Activated CD8-positive, alpha-beta memory T cell treated with anti-CD3 and anti-CD28 coated beads, Interleukin-2, amount 50 U/mL, for 48 hours (primary cell): ENCODE data around the gene IQSEC3.
"Not testable (repeated sequence)": the region's sequence is repeated elsewhere in the genome, so short reads cannot be mapped to it uniquely, and the experiment has no call there.

Experiments
- DNase-seq: peaks from one replicate; pipeline ENCODE4 v3.0.0-alpha.2; 2020

IQSEC3 gene

GRCh38 chr12:52902-53734 is 13.4 kb upstream of the IQSEC3 start:
- DNase-seq, result not testable (repeated sequence)

GRCh38 chr12:53735-54730 is 12.5 kb upstream of the IQSEC3 start:
- DNase-seq, result no peak

DNA sequence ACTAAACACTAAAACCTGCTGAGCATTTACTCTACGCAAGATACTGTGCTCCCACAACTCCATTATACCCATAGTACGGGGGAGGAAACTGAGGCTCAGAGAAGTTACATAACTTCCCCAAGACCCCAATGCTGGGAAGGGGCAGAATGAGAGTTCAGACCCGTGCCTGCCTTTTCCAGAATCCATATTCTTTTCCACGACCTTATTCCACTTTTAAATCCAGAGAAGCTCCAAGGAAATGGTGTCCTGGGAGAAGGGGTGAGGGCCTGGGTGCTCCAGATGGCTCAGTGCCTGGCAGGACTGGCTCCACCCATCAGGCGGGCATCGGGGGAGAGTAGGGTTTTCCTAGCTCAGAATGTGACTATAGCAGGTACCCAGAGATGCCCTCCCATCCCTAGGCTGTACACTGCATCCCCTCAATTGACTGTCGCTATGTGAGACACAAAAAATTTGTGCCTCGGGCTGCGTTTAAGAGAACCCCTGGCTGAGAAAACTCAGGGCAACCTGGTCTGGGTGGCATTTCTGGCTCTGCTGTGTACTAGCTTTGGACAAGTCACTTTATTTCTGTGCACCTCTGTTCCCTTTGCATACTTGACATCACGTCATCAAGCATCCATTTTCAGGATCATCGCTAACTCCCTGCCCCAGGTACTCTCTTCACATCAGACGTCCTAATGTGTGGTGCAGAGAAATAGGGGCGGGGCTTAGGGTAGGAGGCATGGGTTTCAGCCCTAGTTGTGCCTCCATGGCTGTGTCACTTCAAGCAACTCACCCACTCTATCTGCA is 11.6 kb upstream of the IQSEC3 start:
- DNase-seq, result no peak

- no peak for DNase-seq
These were observed 9.8 kb upstream of the IQSEC3 start for GRCh38 chr12:56683-57346.

DNA sequence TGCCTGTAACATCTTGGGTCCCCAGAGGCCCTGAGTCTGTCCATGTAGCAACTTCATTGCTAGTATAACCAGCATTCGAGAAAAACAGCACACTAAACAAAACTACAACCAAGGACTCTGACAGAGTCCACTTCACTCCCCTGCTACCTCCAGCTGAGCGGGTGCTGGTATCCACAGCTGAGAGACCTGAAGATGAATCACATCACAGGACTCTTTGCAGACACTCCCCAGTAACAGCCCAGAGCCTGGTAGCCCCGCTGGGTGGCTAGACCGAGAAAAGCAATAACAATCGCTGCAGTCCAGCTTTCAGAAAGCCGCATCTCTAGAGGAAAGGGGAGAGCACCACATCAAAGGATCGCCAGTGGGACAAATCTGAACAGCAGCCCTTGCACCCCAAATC is 9.0 kb upstream of the IQSEC3 start:
- DNase-seq, result no peak

GRCh38 chr12:58832-59231 is 7.7 kb upstream of the IQSEC3 start:
- DNase-seq, result no peak

DNA sequence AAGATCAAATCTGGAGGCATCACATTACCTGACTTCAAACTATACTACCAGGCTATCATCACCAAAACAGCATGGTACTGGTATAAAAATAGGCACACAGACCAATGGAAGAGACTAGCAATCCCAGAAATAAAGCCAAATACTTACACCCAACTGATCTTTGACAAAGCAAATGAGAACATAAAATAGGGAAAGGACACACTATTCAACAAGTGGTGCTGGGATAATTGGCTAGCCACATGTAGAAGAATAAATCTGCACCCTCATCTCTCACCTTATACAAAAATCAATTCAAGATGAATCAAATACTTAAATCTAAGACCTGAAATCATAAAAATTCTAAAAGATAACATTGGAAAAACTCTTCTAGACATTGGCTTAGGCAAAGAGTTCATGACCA is 4.7 kb upstream of the IQSEC3 start:
- DNase-seq, result not testable (repeated sequence)

- DNase-seq, result not testable (repeated sequence)
These were observed 990 bp upstream of the IQSEC3 start for GRCh38 chr12:65491-66063.

DNA sequence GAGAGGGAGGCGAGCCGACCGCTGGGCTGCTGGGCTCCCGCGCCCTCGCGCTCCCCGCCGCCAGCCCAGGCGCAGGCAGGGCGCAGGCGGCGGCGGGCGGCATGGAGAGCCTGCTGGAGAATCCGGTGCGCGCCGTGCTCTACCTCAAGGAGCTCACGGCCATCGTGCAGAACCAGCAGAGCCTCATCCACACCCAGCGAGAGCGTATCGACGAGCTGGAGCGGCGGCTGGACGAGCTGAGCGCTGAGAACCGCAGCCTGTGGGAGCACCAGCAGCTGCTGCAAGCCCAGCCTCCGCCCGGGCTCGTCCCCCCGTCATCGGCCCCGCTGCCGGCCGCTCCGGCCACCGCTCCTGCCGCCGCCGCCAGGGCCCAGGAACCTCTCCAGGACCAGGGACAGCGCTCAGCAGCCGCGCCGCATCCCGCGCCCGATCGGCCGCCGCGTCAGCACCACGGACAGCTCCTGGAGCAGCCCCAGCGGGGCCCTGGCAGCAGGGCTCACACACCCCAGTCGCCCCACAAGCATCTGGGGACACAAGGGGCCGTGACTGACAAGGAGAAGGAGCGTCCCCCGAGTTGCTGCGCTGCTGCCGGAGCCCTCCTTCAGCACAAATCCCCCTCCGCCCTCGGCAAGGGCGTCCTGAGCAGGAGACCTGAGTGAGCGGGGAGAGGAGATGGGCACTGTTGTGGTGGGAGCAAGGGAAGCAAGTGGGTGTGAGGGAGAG is 376 bp downstream of the IQSEC3 start:
- DNase-seq, result peak; percentile 65

DNA sequence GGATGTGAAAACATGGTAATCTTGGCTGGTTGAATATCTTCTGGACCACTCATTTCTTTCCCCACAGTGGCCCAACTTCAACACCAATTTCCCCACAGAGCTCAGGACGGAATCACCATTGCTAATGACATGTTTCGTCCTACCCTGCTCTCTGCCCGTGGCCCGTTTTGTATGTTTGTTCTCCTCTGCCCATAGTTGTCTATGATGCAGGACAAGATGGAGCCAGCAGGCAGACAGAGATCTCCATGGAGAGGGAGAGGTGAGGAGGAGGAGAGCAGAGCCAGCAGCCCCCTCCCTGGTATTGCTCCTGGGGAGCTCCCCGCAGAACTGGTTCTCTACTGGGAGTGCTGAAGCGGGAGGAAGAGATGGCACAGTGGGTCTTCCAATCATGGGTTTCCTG is 3.1 kb downstream of the IQSEC3 start:
- not testable (repeated sequence) for DNase-seq

- not testable (repeated sequence) for DNase-seq
These were observed 4.0 kb downstream of the IQSEC3 start for GRCh38 chr12:70541-70940.

GRCh38 chr12:72018-72417 is 5.5 kb downstream of the IQSEC3 start:
- DNase-seq, result not testable (repeated sequence)

GRCh38 chr12:74420-75190 is 8.0 kb downstream of the IQSEC3 start:
- DNase-seq, result not testable (repeated sequence)

DNA sequence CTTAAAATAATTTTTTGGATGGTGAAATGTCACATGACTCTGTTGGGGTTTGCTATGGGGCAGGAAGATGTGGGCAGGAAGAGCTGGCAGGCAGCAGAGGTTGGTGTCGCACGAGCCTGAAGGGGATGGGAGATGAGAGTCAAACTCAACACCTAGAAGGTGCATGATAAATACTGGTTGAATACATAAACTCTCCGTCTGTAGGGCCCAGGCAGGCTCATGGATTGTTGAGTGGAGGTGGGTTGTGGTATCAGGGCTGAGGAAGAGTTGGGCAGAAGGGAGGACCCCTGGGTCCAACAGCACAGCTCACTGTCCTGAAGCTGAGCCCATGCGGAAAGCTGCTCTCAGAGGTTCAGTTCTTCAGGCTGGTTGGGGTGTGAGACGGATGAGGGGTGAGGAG is 9.0 kb downstream of the IQSEC3 start:
- DNase-seq, result not testable (repeated sequence)

- DNase-seq, result not testable (repeated sequence)
These were observed 9.5 kb downstream of the IQSEC3 start for GRCh38 chr12:76102-76501.

GRCh38 chr12:76551-76950 is 10.0 kb downstream of the IQSEC3 start:
- DNase-seq, result not testable (repeated sequence)

- not testable (repeated sequence) for DNase-seq
These were observed 10.6 kb downstream of the IQSEC3 start for GRCh38 chr12:77101-77719.

- DNase-seq, result not testable (repeated sequence)
These were observed 11.3 kb downstream of the IQSEC3 start for GRCh38 chr12:77769-78383.

- no peak for DNase-seq
These were observed 12.4 kb downstream of the IQSEC3 start for GRCh38 chr12:78981-79380.
